KMS-11 (cell line): Measurements from ENCODE around the gene GALNS.
"Not testable (repeated sequence)": the region's sequence is repeated elsewhere in the genome, so short reads cannot be mapped to it uniquely, and the experiment has no call there.

Source experiments
- H2AFZ ChIP-seq: fragments of 200-600 bp; sonication (generic); 2 replicates; pipeline ENCODE4 v1.6.1; 2016; ENCODE audit warnings: antibody characterized with exemption, mixed run types, low read depth
- H3K27ac ChIP-seq: fragments of 200-600 bp; sonication (generic); 2 replicates; pipeline ENCODE4 v1.6.1; 2016; ENCODE audit warnings: mild to moderate bottlenecking, mixed run types
- H3K27me3 ChIP-seq: fragments of 200-600 bp; sonication (generic); 2 replicates; pipeline ENCODE4 v1.6.1; 2017; ENCODE audit warnings: mild to moderate bottlenecking, low read depth, mixed run types, moderate library complexity; ENCODE audit not compliant: insufficient read depth
- H3K36me3 ChIP-seq: fragments of 200-600 bp; sonication (generic); 2 replicates; pipeline ENCODE4 v1.6.1; 2017; ENCODE audit warnings: mild to moderate bottlenecking, mixed run types; ENCODE audit not compliant: insufficient read depth
- H3K4me1 ChIP-seq: fragments of 200-600 bp; sonication (generic); 2 replicates; pipeline ENCODE4 v1.6.1; 2016; ENCODE audit warnings: mild to moderate bottlenecking, low read depth, mixed run types; ENCODE audit not compliant: poor library complexity, severe bottlenecking
- H3K4me2 ChIP-seq: fragments of 200-600 bp; sonication (generic); 2 replicates; pipeline ENCODE4 v1.7.0; 2016; ENCODE audit warnings: mild to moderate bottlenecking, mixed run types
- H3K4me3 ChIP-seq: fragments of 200-600 bp; sonication (generic); IDR thresholded peaks from 2 replicates; pipeline ENCODE4 v1.6.1; 2017; ENCODE audit warnings: low read depth, low read length, mixed read lengths; ENCODE audit not compliant: insufficient read depth
- H3K79me2 ChIP-seq: fragments of 200-600 bp; sonication (generic); 2 replicates; pipeline ENCODE4 v1.6.1; 2016; ENCODE audit warnings: low read depth, mixed run types; ENCODE audit not compliant: insufficient read depth
- H3K9ac ChIP-seq: fragments of 200-600 bp; sonication (generic); 2 replicates; pipeline ENCODE4 v1.6.1; 2016; ENCODE audit warnings: mild to moderate bottlenecking, mixed run types
- H4K20me1 ChIP-seq: fragments of 200-600 bp; sonication (generic); 2 replicates; pipeline ENCODE4 v1.6.1; 2016; ENCODE audit warnings: mild to moderate bottlenecking, mixed run types; ENCODE audit not compliant: insufficient read depth
- CTCF ChIP-seq: fragments of 200-600 bp; sonication (generic); conservative IDR thresholded peaks from 2 replicates; pipeline ENCODE4 v1.6.1; 2017; ENCODE audit warnings: low read depth, mild to moderate bottlenecking, antibody characterized with exemption, low read length, moderate library complexity, mixed read lengths

GALNS gene

GRCh38 chr16:88894681-88895300, 38.0 kb upstream of the GALNS start:
- TF ChIP-seq CTCF = no peak
- H4K20me1 ChIP-seq = no peaks in the 10 kb centered on the region
- H3K9ac ChIP-seq = no peak overlapping the region
- no peaks in the 10 kb centered on the region for H3K36me3 ChIP-seq
- H3K4me3 ChIP-seq = no peak overlapping the region
- H3K27me3 ChIP-seq = peaks cover 68% of the 10 kb centered on the region
- H2AFZ ChIP-seq = no peak overlapping the region
- H3K79me2 ChIP-seq = no peaks in the 10 kb centered on the region
- no peaks in the 10 kb centered on the region for H3K4me1 ChIP-seq
- no peak overlapping the region for H3K27ac ChIP-seq
- no peak overlapping the region for H3K4me2 ChIP-seq

- H3K9ac ChIP-seq = not testable (repeated sequence)
These were observed 37.5 kb upstream of the GALNS start for GRCh38 chr16:88894266-88894665.

GRCh38 chr16:88893127-88893968, 36.6 kb upstream of the GALNS start:
- Histone ChIP-seq H3K4me1 (no peaks in the 10 kb centered on the region), H3K9ac (no peak overlapping the region), H3K27ac (no peak overlapping the region), H4K20me1 (no peaks in the 10 kb centered on the region), H2AFZ (no peak overlapping the region), H3K36me3 (no peaks in the 10 kb centered on the region), H3K4me2 (no peak overlapping the region), H3K79me2 (no peaks in the 10 kb centered on the region), H3K27me3 (peaks cover 54% of the 10 kb centered on the region), H3K4me3 (no peak overlapping the region)
- TF ChIP-seq CTCF = no peak

More at GRCh38 chr16:88894266-88894665, 37.5 kb upstream of the GALNS start:
- H3K4me1 ChIP-seq, H2AFZ ChIP-seq, H3K4me3 ChIP-seq, H3K27ac ChIP-seq, H4K20me1 ChIP-seq, H3K36me3 ChIP-seq, H3K4me2 ChIP-seq, H3K79me2 ChIP-seq: not testable (repeated sequence)
- H3K27me3 ChIP-seq = peaks cover 63% of the 10 kb centered on the region

- Histone ChIP-seq H3K27me3 (peaks cover 42% of the 10 kb centered on the region), H4K20me1 (no peaks in the 10 kb centered on the region), H2AFZ (no peak overlapping the region), H3K27ac (no peak overlapping the region), H3K36me3 (no peaks in the 10 kb centered on the region), H3K79me2 (no peaks in the 10 kb centered on the region), H3K4me2 (no peak overlapping the region), H3K4me3 (no peak overlapping the region), H3K9ac (no peak overlapping the region), H3K4me1 (no peaks in the 10 kb centered on the region)
- TF ChIP-seq CTCF = no peak
These were observed 35.3 kb upstream of the GALNS start for GRCh38 chr16:88892065-88892464.

GRCh38 chr16:88891083-88891482, 34.3 kb upstream of the GALNS start:
- Histone ChIP-seq H4K20me1 (no peaks in the 10 kb centered on the region), H3K4me2 (no peak overlapping the region), H3K36me3 (no peaks in the 10 kb centered on the region), H3K27ac (no peak overlapping the region), H3K4me3 (no peak overlapping the region), H3K4me1 (no peaks in the 10 kb centered on the region), H2AFZ (no peak overlapping the region), H3K9ac (no peak overlapping the region), H3K27me3 (peaks cover 47% of the 10 kb centered on the region), H3K79me2 (no peaks in the 10 kb centered on the region)
- TF ChIP-seq CTCF = no peak

GRCh38 chr16:88889702-88890352, 33.1 kb upstream of the GALNS start:
- H3K4me2 ChIP-seq, H2AFZ ChIP-seq, H4K20me1 ChIP-seq, H3K9ac ChIP-seq, H3K4me3 ChIP-seq, H3K79me2 ChIP-seq, H3K4me1 ChIP-seq, H3K27ac ChIP-seq, H3K36me3 ChIP-seq: not testable (repeated sequence)
- peaks cover 49% of the 10 kb centered on the region for H3K27me3 ChIP-seq
